Liver (tissue), 9 donors: Measurements from ENCODE around the gene NLK. TPM values are rescaled to one million over a fixed set of nuclear protein-coding genes. Genes with fewer than 3 reads are reported as not detected.

Experiments used
- DNase-seq: peaks from one replicate; pipeline ENCODE4 v3.0.0-alpha.2; 2017; ENCODE audit warnings: low spot score
- H3K27ac ChIP-seq, 2 donors: one replicate each; pipeline ENCODE4 v1.7.0; 2013; ENCODE audit warnings: inconsistent platforms in 2 of 2, low read length in 2 of 2, control low read depth in 1 of 2, low read depth in 1 of 2, mild to moderate bottlenecking in 1 of 2
- H3K27me3 ChIP-seq, 4 donors: one replicate each; pipeline versions ENCODE4 v1.6.1 to v1.7.0; 2013; ENCODE audit warnings: low read length in 3 of 4, inconsistent platforms in 1 of 4, mild to moderate bottlenecking in 1 of 4, moderate library complexity in 1 of 4; ENCODE audit not compliant: control insufficient read depth in 4 of 4, insufficient read depth in 4 of 4
- H3K36me3 ChIP-seq, 4 donors: one replicate each; pipeline versions ENCODE4 v1.6.1 to v1.7.0; 2013; ENCODE audit warnings: low read length in 3 of 4, mild to moderate bottlenecking in 3 of 4, low read depth in 1 of 4, moderate library complexity in 1 of 4; ENCODE audit not compliant: control insufficient read depth in 4 of 4, insufficient read depth in 3 of 4
- H3K4me1 ChIP-seq, 4 donors: one replicate each; pipeline versions ENCODE4 v1.6.1 to v1.7.0; 2013; ENCODE audit warnings: low read length in 3 of 4, mild to moderate bottlenecking in 3 of 4, moderate library complexity in 1 of 4; ENCODE audit not compliant: control insufficient read depth in 4 of 4, insufficient read depth in 4 of 4
- H3K4me3 ChIP-seq, 3 donors: one replicate each; pipeline versions ENCODE4 v1.6.1 to v1.7.0; 2013; ENCODE audit warnings: low read length in 3 of 3, control low read depth in 1 of 3, low read depth in 1 of 3, mild to moderate bottlenecking in 1 of 3
- H3K9ac ChIP-seq, 2 donors: one replicate each; pipeline ENCODE4 v1.7.0; 2013; ENCODE audit warnings: low read length in 2 of 2, mild to moderate bottlenecking in 2 of 2, moderate library complexity in 2 of 2, control low read depth in 1 of 2, low read depth in 1 of 2
- H3K9me3 ChIP-seq, 4 donors: one replicate each; pipeline versions ENCODE4 v1.6.1 to v1.7.0; 2013; ENCODE audit warnings: low read length in 3 of 4; ENCODE audit not compliant: control insufficient read depth in 4 of 4
- EGR1 ChIP-seq, 2 donors: IDR thresholded peaks; 2 replicates each; pipeline ENCODE4 v1.6.1; 2016 to 2018; ENCODE audit warnings: antibody characterized with exemption in 2 of 2, low read depth in 2 of 2
- JUND ChIP-seq, 2 donors: IDR thresholded peaks; 2 replicates each; pipeline ENCODE4 v1.6.1; 2016; ENCODE audit warnings: antibody characterized with exemption in 2 of 2
- NR2F2 ChIP-seq: IDR thresholded peaks from 2 replicates; pipeline ENCODE4 v1.6.1; 2016; ENCODE audit warnings: antibody characterized with exemption
- RAD21 ChIP-seq, 2 donors: IDR thresholded peaks; 2 replicates each; pipeline ENCODE4 v1.6.1; 2016; ENCODE audit warnings: antibody characterized with exemption in 2 of 2, mild to moderate bottlenecking in 2 of 2
- RXRA ChIP-seq, 2 donors: IDR thresholded peaks; 2 replicates each; pipeline ENCODE4 v1.6.1; 2017 to 2018; ENCODE audit warnings: antibody characterized with exemption in 2 of 2, mild to moderate bottlenecking in 1 of 2
- TAF1 ChIP-seq: conservative IDR thresholded peaks from 2 replicates; pipeline ENCODE4 v1.6.1; 2016; ENCODE audit warnings: antibody characterized with exemption, mild to moderate bottlenecking
- YY1 ChIP-seq: IDR thresholded peaks from 2 replicates; pipeline ENCODE4 v1.6.1; 2016; ENCODE audit warnings: antibody characterized with exemption, mild to moderate bottlenecking
- WGBS: extraction: QIAGEN DNeasy Blood & Tissue Kit; methylation state at CpG from one replicate; pipeline ENCODE4 v1.1.7; 2013; 5-methylcytosine and 5-hydroxymethylcytosine counted together
- polyA plus RNA-seq, 2 donors: library from polyadenylated mRNA; stranded (reverse) in 1 of 2; unstranded in 1 of 2; fragments of 200-250 nt in 1 of 2; fragments of >200 nt in 1 of 2; fragmentation: Nextera tagmentation in 1 of 2; extraction: Ambion mirVana in 1 of 2; gene quantifications; one replicate each; pipeline versions ENCODE4 v1.2.1 to v1.2.3, GENCODE V29; 2013 to 2015
- total RNA-seq, 2 donors: library from RNA; depleted of rRNA; stranded (reverse); fragments of >200 nt; gene quantifications; one replicate each; pipeline ENCODE4 v1.2.3, GENCODE V29; 2014
- TF ChIP-seq, protein P1 (sequence below): IDR thresholded peaks from 2 replicates; pipeline ENCODE4 v1.6.1; 2016; ENCODE audit warnings: antibody characterized with exemption, mild to moderate bottlenecking
- TF ChIP-seq, protein P2 (sequence below): IDR thresholded peaks from 2 replicates; pipeline ENCODE4 v1.6.1; 2016; ENCODE audit warnings: antibody characterized with exemption
- donor health status: healthy.
- donor health status: healthy.
- donor health status: healthy.
- donor health status: healthy.
- donor health status: healthy.

The NLK gene
- total and polyA plus RNA-seq, 4 donors: 4.4 to 17.4 (median 9.2) TPM

DNA sequence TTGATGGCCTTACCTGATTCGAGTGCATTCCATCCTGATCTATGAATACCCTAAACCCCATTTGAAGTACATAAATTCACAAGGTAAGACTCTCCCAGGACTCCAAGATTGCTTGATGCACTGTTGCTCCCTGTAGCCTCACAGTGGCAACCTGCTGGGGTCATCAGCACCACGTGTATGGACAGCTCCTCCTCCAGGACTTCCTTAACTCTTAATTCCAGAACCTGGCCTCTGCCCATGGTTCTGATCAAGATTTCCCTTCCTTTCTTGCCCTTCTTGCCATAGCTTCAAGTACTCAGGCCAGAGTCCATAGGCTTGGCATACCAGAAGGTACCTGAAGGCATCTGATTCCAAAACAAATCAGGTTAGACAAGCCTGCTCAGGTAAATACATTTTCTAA is 34.0 kb upstream of the NLK start:
- DNase-seq: peak; percentile 45
- no peaks in the 10 kb centered on the region for H3K27me3 ChIP-seq
- no peak overlapping the region for H3K4me3 ChIP-seq
- H3K9ac ChIP-seq: no peak overlapping the region
- WGBS: 4% methylated on average over 2 of the region's 2 CpGs
- H3K4me1 ChIP-seq: no peaks in the 10 kb centered on the region
- H3K27ac ChIP-seq: no peak overlapping the region
- no peak for TF ChIP-seq JUND (IDR thresholded peaks at IDR 0.05)
- no peak for TF ChIP-seq NR2F2
- TF ChIP-seq, protein P1, sequence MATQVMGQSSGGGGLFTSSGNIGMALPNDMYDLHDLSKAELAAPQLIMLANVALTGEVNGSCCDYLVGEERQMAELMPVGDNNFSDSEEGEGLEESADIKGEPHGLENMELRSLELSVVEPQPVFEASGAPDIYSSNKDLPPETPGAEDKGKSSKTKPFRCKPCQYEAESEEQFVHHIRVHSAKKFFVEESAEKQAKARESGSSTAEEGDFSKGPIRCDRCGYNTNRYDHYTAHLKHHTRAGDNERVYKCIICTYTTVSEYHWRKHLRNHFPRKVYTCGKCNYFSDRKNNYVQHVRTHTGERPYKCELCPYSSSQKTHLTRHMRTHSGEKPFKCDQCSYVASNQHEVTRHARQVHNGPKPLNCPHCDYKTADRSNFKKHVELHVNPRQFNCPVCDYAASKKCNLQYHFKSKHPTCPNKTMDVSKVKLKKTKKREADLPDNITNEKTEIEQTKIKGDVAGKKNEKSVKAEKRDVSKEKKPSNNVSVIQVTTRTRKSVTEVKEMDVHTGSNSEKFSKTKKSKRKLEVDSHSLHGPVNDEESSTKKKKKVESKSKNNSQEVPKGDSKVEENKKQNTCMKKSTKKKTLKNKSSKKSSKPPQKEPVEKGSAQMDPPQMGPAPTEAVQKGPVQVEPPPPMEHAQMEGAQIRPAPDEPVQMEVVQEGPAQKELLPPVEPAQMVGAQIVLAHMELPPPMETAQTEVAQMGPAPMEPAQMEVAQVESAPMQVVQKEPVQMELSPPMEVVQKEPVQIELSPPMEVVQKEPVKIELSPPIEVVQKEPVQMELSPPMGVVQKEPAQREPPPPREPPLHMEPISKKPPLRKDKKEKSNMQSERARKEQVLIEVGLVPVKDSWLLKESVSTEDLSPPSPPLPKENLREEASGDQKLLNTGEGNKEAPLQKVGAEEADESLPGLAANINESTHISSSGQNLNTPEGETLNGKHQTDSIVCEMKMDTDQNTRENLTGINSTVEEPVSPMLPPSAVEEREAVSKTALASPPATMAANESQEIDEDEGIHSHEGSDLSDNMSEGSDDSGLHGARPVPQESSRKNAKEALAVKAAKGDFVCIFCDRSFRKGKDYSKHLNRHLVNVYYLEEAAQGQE: peak; percentile 99
- peak in 1 of 2 donors; percentile 21 for TF ChIP-seq RAD21 (IDR thresholded peaks at IDR 0.05)
- TF ChIP-seq RXRA (IDR thresholded peaks at IDR 0.05): no peak
- H3K36me3 ChIP-seq: no peaks in the 10 kb centered on the region
- no peaks in the 10 kb centered on the region for H3K9me3 ChIP-seq

DNA sequence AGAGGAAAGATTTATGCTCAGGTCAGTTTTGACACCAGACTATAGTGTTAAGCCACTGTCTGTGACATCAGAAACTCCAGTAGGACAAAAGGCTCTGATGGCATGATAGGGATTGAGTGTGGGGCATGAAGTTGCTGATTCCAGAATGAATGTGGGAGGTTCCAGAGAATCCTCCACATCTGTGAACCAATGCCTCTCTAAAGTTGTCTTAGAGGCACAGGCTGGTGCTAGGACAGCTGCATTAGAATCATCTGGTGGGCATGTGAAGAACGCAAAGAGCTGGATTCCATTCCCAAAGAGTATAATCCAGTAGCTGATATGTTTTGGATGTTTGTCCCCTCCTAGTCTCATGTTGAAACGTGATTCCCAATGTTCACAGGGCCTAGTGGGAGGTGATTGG is 32.1 kb upstream of the NLK start:
- no peak for DNase-seq
- no peak overlapping the region for H3K4me3 ChIP-seq
- WGBS: 62% methylated on average over 2 of the region's 2 CpGs
- H3K9ac ChIP-seq: no peak overlapping the region
- H3K27me3 ChIP-seq: no peaks in the 10 kb centered on the region
- no peak for TF ChIP-seq EGR1 (IDR thresholded peaks at IDR 0.05; ENCODE audit: low read depth in 2 of 2)
- no peak for TF ChIP-seq YY1
- TF ChIP-seq TAF1: no peak
- no peaks in the 10 kb centered on the region for H3K4me1 ChIP-seq
- H3K9me3 ChIP-seq: no peaks in the 10 kb centered on the region
- H3K27ac ChIP-seq: no peak overlapping the region
- H3K36me3 ChIP-seq: no peaks in the 10 kb centered on the region

DNA sequence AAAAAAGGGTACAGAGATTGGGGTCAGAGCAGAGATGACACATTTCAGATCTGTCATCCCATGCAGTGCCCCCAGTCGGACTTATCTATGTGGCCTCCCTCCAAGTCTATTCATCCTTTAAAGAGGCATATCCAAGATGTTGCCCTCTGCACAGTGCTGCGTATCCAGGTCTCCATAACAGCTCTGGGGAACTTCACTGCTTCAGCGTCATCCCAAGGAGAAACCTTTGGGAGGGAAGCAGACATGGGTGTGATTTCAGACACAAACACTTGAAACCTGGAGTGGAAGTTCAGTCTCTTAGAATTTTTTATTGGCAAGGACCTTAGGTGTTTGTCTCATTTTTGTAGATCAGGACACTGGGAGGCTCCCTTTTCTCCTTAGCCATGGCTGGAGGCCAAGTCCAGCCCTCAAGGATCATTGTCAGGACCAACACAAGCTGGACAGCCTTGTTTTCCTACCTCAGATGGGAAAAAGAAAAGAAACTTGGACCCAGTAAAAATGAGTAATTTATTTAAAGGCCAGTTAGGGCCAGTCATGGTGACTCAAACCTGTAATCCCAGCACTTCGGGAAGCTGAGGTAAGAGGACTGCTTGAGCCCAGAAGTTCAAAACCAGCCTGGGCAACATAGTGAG is 23.9 kb upstream of the NLK start:
- no peaks in the 10 kb centered on the region for H3K27me3 ChIP-seq
- TF ChIP-seq, protein P2, sequence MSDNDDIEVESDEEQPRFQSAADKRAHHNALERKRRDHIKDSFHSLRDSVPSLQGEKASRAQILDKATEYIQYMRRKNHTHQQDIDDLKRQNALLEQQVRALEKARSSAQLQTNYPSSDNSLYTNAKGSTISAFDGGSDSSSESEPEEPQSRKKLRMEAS: no peak
- TF ChIP-seq, protein P1: peak; percentile 56
- DNase-seq: no peak
- H3K27ac ChIP-seq: no peak overlapping the region
- H3K4me3 ChIP-seq: no peak overlapping the region
- no peaks in the 10 kb centered on the region for H3K36me3 ChIP-seq
- WGBS: 84% methylated on average over 4 of the region's 4 CpGs
- no peaks in the 10 kb centered on the region for H3K9me3 ChIP-seq
- no peak overlapping the region for H3K9ac ChIP-seq
- no peaks in the 10 kb centered on the region for H3K4me1 ChIP-seq
